SIG-M5 treated with dmso at 0.1 percent for 504 hours (cell line): ENCODE measurements around the gene KIF1C.
"Not testable (repeated sequence)": the region's sequence is repeated elsewhere in the genome, so short reads cannot be mapped to it uniquely, and the experiment has no call there.

ENCODE experiments used
- DNase-seq: peaks from one replicate; lab custom pipeline; 2025; ENCODE audit not compliant: unreplicated experiment; lab: John Stamatoyannopoulos, UW

KIF1C gene

DNA sequence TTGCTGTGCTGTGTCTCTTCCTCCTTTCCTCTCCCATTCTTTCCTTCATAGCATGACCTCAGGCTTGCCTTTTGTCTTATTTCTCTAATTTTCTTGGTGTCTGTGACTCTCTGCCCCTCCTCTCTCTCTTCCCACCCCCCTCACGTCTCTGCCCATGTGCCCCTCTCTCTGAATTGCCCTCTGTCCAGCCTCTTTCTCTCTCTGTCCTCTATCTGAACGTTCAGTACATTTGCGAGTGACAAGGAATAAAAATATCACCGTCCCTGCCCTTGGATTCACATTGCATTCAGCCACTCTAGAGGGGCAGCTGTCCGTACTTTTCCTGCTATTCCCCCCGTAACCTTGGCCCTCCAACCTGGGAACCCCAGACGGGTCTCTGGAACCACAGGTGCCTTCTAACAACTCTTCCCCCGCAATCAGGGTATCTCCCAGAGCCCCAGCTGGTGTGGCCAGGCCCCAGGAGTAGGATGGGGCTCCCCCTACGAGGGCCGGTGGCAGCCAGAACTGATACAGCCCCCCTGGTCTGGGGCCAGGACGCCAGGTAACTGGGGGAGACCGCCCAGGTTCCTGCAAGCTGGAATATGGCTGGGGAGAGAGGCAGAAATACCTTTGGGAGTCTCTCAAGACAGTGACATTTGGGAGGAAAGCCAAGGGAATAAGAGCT, 1.8 kb downstream of the KIF1C start:
- no peak for DNase-seq

DNA sequence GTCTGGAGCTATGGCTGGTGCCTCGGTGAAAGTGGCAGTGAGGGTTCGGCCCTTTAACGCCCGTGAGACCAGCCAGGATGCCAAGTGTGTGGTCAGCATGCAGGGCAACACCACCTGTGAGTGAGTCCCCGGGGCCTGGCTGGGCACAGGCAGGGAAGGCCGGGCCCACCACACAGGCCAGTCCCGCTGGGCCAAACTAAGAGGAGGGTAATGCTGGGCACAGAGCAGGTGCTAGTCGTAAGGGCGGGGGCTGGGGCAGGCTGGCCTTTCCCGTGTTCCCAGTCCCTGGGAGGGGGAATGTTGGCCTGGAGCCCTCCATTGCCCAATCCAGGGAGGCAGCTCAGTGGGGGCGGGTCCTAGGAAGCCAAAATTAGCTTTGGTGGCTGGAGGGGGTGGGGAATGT, 2.5 kb downstream of the KIF1C start:
- DNase-seq: no peak

DNA sequence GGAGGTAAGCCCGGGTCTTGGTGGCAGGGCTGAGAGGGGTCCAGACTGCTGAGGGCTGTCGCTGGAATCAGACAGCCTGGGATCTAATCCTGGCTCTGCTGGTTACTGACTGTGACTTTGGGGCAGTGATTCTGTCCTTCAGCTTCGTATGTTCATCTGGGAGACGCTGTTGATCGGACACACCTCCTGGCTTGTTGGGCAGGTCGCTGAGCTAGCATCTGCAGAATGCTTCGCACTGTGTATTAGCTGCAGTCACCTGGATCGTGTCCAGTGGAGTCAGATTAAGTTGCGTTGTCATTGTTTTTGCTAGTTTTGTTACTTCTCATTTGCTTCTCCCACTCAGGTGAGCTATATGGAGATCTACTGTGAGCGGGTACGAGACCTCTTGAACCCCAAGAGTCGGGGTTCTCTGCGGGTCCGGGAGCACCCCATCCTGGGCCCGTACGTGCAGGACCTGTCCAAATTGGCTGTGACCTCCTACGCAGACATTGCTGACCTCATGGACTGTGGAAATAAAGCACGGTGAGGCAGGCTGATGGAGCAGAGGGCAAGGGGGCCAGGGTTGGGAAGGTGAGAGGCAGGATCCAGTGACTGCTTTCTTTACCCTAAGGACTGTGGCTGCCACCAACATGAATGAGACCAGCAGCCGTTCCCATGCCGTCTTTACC, 4.5 kb downstream of the KIF1C start:
- no peak for DNase-seq

DNA sequence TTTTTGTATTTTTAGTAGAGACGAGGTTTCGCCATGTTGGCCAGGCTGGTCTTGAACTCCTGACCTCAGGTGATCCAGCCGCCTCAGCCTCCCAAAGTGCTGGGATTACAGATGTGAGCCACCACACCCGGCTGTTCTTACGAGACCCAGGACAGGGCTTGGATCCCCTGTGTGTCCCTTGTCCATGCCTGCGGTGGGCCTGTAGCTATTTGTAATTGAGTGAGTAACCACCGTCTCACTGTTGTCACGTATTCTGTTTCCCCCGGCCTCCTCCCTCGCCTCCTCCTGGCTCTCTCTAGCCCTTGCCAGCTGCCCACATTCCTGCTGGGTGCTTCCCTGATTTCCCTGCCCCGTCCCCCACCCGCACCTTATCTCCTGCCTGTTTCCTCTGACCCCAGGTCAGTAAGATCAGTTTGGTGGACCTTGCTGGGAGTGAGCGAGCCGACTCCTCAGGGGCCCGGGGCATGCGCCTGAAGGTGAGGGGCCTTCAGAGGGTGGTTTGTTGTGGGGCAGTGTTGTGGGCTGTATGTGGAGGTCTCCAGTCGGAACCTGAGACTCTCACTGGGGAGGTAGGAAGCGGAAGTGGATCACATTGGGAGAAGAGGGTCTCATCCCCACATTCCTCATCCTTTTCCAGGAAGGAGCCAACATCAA, 5.6 kb downstream of the KIF1C start:
- no peak for DNase-seq

DNA sequence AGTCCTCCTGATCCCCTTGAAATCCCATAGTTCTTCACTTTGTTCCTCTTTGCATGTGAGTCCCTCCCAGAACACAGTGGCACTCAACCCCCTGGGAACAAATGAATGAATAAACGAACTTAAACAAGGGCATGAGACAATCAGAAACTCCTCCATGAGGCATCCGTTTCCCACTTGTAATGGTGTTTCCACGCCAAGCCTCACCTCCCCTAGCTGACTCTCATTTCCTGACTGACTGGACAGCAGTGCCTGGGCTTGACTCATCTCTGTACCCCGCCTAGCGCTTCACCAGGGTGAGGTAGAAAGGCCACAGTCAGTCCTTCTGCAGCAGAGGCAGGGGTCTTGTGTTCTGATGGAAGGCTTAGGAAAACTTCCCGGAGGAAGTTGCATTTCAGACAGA, 14.2 kb downstream of the KIF1C start:
- no peak for DNase-seq

DNA sequence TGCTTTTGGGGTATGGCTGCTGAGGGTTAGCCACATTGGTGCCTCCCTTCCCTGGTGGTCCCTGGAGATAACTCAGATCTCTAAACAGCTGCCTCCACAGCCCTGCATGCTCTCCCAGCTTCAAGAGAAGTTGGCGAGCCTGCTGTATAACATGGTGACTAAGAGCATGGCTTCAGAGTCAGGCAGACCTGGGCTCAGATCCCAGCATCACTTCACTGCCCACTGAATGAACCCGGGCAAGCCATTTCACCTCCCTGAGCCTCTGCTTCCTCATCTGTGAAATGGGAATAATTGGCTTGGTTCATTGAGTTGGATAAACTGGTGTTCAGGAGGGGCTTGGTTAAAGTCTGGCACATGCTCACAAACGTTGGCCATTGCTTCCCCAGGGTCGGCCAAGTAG, 16.6 kb downstream of the KIF1C start:
- DNase-seq: no peak

DNA sequence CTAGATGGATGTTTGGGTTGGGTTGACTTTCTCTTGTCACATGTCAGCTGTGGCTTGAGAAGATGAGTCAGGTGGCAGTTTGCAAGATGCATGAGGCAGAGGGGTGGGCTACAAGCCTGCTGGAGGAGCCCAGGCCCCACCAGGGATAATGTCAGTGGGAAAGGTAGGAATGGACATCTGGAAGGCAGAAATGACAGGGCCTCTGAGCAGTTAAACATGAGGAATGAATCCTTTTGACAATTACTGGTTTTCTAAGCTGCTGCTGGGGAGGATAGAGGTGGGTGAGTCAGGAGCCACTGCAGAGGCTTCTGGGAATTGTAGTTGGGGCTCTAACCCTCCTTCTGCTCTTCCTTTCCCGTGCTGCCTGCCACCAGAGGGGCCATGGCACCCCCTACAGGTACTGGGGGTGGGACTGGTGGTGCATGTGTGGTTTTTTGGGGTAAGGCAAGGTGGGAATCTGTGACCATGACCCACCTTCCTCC, 21.8 kb downstream of the KIF1C start:
- DNase-seq: no peak

DNA sequence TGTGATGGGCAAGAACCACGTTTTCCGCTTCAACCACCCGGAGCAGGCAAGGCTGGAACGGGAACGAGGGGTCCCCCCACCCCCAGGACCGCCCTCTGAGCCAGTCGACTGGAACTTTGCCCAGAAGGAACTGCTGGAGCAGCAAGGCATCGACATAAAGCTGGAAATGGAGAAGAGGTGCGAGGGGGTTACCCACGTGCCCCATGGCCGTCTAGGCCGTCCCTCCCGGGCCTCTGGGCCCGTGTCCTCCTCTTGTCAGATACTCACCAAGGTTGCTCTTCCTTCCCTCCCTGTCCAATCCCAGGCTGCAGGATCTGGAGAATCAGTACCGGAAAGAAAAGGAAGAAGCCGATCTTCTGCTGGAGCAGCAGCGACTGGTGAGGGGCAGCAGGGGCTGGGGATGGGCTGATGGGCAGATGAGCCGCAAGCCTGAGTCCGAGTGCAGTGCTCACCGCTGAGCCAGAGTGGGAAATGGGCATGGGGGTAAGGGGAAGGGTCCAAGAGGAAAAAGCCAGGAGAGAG, 22.8 kb downstream of the KIF1C start:
- no peak for DNase-seq

DNA sequence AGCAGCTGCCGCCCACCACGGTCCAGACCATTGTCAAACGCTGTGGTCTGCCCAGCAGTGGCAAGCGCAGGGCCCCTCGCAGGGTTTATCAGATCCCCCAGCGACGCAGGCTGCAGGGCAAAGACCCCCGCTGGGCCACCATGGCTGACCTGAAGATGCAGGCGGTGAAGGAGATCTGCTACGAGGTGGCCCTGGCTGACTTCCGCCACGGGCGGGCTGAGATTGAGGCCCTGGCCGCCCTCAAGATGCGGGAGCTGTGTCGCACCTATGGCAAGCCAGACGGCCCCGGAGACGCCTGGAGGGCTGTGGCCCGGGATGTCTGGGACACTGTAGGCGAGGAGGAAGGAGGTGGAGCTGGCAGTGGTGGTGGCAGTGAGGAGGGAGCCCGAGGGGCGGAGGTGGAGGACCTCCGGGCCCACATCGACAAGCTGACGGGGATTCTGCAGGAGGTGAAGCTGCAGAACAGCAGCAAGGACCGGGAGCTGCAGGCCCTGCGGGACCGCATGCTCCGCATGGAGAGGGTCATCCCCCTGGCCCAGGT, 24.5 kb downstream of the KIF1C start:
- DNase-seq: no peak

DNA sequence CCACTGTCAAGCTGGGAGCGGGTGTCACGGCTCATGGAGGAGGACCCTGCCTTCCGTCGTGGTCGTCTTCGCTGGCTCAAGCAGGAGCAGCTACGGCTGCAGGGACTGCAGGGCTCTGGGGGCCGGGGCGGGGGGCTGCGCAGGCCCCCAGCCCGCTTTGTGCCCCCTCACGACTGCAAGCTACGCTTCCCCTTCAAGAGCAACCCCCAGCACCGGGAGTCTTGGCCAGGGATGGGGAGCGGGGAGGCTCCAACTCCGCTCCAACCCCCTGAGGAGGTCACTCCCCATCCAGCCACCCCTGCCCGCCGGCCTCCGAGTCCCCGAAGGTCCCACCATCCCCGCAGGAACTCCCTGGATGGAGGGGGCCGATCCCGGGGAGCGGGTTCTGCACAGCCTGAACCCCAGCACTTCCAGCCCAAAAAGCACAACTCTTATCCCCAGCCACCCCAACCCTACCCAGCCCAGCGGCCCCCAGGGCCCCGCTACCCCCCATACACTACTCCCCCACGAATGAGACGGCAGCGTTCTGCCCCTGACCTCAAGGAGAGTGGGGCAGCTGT, 25.9 kb downstream of the KIF1C start:
- no peak for DNase-seq

DNA sequence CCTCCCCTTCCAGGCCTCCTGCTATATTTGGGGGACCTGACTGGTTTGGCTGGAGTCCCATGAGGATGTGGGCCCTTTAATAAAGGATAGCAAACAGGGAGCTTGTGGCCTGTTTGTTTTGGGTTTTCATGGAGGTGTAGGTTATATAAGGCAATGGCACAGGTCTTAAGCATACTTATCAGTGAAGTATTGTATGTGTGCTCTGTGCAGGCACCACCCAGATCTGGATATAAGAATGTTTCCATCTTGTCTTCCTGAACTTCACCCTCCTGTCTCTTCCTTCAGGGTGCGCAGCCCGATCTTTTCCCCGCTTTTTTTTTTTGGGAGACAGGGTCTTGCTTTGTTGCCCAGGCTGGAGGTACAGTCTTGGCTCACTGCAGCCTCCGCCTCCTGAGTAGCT, 26.9 kb downstream of the KIF1C start:
- DNase-seq: no peak

DNA sequence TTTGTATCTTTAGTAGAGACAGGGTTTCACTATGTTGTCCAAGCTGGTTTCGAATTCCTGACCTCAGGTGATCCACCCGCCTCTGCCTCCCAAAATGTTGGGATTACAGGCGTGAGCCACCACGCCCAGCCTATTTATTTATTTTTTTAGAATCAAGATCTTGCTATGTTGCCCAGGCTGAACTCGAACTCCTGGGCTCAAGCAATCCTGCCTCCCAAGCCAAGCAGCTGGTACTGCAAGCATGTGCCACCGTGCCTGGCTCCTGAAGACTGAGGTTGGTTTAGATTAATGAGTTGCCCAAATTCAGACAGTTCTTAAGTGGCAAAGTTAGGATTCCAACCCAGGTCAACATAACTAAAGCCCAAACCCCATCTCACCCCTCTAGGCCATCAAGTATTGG, 29.5 kb downstream of the KIF1C start:
- no peak for DNase-seq

DNA sequence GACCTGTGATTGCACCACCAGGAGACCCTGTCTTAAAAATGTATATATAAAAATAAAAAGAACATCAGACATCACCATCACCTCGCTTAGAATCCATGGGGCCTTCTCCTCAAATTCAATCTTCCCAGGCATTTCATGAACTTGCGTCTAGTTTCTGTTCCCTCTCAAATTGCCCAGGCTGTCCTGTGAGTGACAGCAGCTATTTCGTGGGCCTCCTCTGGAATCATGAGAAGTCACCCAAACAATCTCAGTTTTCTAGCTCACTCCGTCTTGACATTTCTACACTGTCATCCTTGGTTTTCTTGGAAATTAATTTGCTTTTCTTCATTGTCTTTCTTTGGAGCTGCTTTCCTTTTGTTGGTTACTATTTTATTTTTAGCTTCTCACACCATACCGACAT, 30.2 kb downstream of the KIF1C start:
- DNase-seq: no peak

DNA sequence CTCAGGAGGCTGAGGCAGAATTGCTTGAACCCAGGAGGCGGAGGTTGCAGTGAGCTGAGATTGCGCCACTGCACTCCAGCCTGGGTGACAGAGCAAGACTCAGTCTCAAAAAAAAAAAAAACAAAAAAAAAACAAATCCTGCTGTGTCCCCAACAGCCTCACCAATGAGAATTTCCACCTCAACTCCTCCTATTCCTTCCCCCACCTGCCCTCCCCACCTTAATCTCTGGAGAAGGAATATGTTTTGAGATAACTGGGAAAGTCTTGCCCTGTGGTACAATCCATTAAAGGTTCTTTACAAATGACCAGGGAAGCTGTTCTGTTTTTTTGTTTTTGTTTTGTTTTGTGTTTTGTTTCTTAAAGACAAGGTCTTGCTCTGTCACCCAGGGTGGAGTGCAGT, 32.4 kb downstream of the KIF1C start:
- DNase-seq: not testable (repeated sequence)

DNA sequence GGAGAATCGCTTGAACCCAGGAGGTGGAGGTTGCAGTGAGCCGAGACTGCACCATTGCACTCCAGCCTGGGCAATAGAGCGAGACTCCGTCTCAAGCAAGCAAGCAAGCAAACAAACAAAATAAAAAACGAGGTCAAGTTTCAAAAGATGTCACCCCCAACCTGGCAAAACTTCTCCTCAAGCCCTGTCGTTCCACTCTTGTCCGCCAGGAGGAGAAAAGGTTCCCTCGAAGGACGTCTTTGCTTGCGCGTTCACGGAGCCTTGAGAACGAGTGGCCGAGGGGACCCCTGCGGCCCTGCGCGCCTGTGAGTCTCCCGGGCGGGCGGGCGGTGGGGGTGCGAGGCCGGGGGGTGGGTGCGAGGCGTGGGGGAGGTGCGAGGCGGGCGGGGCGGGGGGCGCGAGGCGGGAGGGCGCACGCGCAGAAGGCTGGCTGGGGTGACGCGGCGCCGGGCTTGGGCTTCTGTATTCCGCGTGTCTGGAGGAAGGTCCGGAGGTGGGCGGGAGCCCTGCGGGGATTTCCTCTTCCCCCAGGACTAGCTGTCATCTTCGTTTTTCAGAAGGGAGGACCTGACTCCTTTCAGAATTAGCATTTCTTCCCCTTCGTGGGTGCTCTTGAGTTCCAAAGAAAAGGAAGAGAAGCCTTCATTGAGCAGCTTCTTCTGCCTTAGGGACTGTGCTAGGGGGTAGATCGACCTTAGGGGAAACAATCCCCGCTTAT, 33.8 kb downstream of the KIF1C start:
- DNase-seq: peak; percentile 82

DNA sequence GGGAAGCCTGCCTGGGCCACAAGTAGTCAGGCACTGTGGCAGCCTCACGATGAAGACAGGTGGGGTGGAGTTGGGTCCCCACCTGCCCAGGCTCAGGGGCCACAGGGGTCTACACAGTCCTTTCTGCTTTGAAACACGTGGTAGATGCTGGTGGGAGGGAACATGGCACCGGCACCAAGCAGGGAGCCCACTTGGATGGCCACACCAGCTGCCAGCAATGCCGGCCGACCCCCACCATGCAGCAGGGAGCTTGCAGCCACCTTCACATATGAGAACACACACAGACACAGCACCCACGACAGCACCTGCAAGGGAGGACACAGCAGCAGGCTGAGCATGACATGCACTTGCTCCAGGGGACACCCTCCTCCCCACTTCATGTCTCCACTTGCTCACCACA, 35.1 kb downstream of the KIF1C start:
- no peak for DNase-seq

DNA sequence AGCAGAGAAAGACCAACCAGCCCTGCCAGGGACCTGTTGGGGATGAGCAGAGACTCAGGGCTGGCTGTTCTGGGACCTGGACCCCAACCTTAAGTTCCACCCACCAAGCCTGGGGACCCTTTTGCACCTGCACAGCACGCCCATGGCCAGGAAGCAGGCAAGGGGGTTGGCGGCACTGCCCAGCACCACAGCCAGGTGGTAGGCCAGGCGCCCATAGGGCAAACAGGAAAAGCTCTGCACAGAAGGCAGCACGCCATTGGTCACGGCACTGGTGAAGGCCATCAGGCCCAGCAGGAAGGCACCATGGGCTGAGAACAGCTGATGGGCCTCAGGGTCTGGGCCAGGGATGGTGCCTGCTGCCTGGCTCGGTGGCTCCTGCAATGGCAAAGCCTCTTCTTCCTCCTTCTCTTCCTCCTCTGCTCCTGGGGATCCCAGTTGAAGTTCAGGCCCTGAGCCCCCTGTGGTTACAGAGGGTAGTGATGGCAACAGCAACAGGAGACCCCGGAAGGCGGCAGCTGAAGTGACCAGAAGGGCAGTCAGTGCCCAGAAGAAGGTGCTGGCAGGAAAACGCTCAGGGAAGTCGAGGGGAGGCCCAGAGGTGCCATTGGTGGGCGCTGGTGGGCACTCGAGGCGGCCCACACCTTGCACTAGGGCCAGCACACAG, 35.7 kb downstream of the KIF1C start:
- DNase-seq: no peak

DNA sequence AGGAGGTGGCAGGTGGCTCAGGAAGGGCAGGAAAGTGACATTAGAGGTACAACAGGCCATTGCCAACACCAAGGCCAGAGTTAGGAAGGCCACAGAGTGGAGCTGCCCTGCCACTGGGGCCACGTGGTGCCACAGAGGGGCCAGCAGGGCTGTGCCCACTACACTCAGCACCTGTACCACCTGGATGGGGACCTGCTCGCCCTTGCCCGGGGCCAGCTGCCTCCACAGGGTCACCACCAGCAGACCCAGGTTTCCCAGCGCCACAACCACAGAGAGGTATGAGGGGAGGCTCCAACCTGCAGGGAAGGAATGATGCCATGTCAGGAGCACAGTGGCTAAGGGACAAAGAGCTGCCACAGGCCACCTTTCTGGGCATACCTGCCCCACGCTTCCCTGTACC, 36.3 kb downstream of the KIF1C start:
- DNase-seq: no peak

DNA sequence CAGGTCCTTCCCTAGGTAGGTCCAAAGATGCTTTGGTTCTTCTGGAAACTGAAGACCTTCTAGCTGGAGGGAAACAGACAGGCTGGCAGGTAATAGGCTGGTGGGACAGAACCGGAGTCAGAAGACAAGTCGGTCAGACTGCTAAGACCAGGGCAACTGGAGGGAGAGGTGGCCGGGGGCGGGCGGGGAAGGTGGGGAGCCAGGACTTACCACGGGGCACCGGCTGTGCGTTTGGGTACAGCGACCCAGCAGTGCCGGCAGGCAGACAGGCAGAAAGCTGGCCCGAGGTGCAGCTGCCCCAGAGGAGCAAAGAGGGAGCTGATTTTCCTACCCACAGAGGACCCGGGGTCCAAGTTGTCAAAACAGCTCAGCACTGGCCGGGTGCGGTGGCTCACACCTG, 36.9 kb downstream of the KIF1C start:
- no peak for DNase-seq

DNA sequence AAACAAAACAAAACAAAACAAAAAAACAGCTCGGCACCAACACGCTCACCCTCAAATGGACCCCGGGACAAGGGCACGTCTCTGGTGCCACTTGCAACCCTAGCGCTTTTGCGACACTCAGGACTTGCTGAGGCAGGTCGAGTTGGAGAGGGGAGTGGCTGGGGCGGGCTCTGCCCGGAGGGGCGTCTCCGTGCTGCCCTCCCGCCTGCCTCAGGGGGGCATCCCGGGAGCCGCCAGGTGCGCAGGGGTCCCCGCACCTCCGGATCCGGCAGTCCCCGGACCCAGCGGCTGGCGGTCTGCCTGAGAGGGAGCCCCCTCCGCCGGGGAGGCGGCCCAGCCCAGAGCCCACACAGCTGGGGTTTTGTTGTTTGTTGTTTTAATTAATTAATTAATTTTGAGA, 37.6 kb downstream of the KIF1C start, which contains the start of gene SLC52A1:
SLC52A1 (minus strand) TSS at position 112 of the 400 bp plus-strand sequence. CDS start 820 bp downstream, outside the sequence.
- DNase-seq: no peak
